ENCODE results near the gene ZNF423. TPM values are rescaled to one million over a fixed set of nuclear protein-coding genes. Genes with fewer than 3 reads are reported as not detected.

The ZNF423 gene
- total and polyA plus RNA-seq, 10 donors: 0.36 to 7.0 (median 3.7) TPM

DNA sequence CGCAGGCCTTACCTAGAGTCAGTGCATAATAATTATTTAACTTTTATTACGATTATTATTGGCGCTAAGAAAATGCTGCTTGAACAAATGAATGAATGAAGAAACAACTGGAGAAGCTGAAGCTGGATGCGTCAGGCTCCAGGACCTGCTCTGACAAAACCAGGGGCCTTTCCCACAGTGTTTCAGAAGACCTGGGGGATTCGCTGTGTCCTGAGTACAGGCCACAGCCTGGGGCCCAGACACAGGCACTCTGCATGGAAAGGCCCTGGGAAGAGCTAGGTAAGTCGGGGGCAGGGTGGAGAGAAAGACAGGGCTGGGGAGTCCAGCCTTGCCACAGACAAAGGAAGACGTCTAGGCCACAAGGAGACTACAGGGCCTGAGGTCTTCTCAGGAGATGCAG lies 226.1 kb downstream of the ZNF423 start:
- 91 to 97% (median 94%) methylated on average over 7 of the region's 7 CpGs for WGBS, 5 donors
- DNase-seq: no peak

DNA sequence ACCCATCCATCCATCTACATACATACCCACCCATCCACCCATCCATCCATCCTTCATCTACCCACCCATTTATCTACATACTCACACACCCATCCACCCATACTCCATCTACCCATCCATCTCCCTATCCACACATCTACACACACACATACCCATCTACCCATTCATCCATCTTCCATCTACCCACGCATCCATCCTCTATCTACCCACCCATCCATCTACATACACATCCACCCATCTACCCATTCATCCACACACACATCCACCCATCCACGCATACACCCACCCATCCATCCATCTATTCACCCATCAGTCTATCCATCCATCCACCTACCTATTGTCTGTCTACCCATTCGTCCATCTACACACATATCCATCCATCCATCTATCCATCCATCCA lies 227.8 kb downstream of the ZNF423 start:
- Histone ChIP-seq H3K36me3 (no peaks in the 10 kb centered on the region), H3K4me1 (peaks cover 0 to 9% (median 0%) of the 10 kb centered on the region in 6 donors), H3K27me3 (replicated peaks in 1 of 7) (no peaks in the 10 kb centered on the region), H3K4me3 (no peak overlapping the region), H3K9me3 (peaks cover 0 to 11% (median 0%) of the 10 kb centered on the region in 8 donors), H3K27ac (no peak overlapping the region)
- intact Hi-C loops (cut with DNase I; ENCODE audit: low total_unique reads): no loop called here
- TF ChIP-seq POLR2AphosphoS5 (IDR thresholded peaks at IDR 0.05) (no peak), POLR2A (IDR thresholded peaks at IDR 0.05) (no peak)
- TF ChIP-seq, protein P1, sequence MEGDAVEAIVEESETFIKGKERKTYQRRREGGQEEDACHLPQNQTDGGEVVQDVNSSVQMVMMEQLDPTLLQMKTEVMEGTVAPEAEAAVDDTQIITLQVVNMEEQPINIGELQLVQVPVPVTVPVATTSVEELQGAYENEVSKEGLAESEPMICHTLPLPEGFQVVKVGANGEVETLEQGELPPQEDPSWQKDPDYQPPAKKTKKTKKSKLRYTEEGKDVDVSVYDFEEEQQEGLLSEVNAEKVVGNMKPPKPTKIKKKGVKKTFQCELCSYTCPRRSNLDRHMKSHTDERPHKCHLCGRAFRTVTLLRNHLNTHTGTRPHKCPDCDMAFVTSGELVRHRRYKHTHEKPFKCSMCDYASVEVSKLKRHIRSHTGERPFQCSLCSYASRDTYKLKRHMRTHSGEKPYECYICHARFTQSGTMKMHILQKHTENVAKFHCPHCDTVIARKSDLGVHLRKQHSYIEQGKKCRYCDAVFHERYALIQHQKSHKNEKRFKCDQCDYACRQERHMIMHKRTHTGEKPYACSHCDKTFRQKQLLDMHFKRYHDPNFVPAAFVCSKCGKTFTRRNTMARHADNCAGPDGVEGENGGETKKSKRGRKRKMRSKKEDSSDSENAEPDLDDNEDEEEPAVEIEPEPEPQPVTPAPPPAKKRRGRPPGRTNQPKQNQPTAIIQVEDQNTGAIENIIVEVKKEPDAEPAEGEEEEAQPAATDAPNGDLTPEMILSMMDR (IDR thresholded peaks at IDR 0.05 in 8 of 11, conservative IDR thresholded peaks at IDR 0.05 in 3 of 11): no peak
- 83 to 93% (median 90%) methylated on average over 3 of the region's 3 CpGs for WGBS, 5 donors
- DNase-seq: no peak

More for the DNA sequence above, 226.1 kb downstream of the ZNF423 start:
- TF ChIP-seq POLR2AphosphoS5 (IDR thresholded peaks at IDR 0.05): no peak
- H3K4me3 ChIP-seq: no peak overlapping the region
- peaks cover 0 to 9% (median 0%) of the 10 kb centered on the region in 6 donors for H3K4me1 ChIP-seq
- H3K27me3 ChIP-seq (replicated peaks in 1 of 7): no peaks in the 10 kb centered on the region
- no peak overlapping the region for H3K27ac ChIP-seq
- intact Hi-C loops (cut with DNase I; ENCODE audit: low total_unique reads): no loop called here
- H3K36me3 ChIP-seq: no peaks in the 10 kb centered on the region
- H3K9me3 ChIP-seq: peaks cover 0 to 11% (median 0%) of the 10 kb centered on the region in 8 donors

DNA sequence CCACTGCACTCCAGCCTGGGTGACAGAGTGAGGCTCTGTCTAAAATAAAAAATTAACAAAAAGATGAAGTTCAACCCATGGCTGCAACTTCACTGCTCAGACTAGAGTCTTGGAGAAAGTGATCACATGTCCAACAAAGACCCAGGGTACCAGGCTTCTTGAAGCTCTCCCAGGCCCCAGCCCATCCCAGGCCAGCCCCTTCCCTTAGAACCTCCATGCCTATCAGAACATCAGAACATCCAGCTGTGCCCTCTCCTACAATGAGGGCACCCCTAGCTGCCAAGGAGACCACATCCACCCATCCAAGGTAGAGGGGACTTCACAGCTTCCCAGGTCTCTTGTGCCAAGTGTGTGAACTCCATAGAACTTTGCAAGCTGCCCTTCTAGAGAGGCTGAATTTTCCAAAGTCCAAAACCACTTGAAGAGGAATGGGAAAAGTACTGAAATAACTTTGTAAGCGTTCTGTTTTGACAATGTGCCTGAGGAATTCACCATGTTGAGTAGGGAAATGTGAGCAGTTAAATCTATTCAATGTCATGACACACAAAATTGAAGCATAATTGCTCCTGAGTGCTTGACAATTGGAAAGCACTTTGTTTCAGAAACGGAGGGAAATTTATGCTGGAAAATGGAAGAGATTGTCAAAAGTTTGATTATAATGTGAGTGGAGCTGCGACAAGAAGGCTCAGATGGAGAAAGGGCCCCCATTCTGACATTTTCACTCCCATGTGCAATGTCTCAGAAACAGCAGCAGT lies 230.4 kb downstream of the ZNF423 start:
- Histone ChIP-seq H3K27ac (peak overlapping the region in 1 of 8 donors; percentile 28), H3K36me3 (no peaks in the 10 kb centered on the region), H3K27me3 (replicated peaks in 1 of 7) (no peaks in the 10 kb centered on the region), H3K4me3 (no peak overlapping the region), H3K9me3 (peaks cover 0 to 11% (median 0%) of the 10 kb centered on the region in 8 donors), H3K4me1 (peaks cover 0 to 5% (median 1%) of the 10 kb centered on the region in 6 donors)
- TF ChIP-seq POLR2AphosphoS5 (IDR thresholded peaks at IDR 0.05) (no peak), POLR2A (IDR thresholded peaks at IDR 0.05) (no peak)
- TF ChIP-seq, protein P1 (IDR thresholded peaks at IDR 0.05 in 8 of 11, conservative IDR thresholded peaks at IDR 0.05 in 3 of 11): no peak
- peak; percentile 41 for DNase-seq
- intact Hi-C loops (cut with DNase I; ENCODE audit: low total_unique reads): no loop called here
- 64 to 76% (median 70%) methylated on average over 3 of the region's 3 CpGs for WGBS, 5 donors

DNA sequence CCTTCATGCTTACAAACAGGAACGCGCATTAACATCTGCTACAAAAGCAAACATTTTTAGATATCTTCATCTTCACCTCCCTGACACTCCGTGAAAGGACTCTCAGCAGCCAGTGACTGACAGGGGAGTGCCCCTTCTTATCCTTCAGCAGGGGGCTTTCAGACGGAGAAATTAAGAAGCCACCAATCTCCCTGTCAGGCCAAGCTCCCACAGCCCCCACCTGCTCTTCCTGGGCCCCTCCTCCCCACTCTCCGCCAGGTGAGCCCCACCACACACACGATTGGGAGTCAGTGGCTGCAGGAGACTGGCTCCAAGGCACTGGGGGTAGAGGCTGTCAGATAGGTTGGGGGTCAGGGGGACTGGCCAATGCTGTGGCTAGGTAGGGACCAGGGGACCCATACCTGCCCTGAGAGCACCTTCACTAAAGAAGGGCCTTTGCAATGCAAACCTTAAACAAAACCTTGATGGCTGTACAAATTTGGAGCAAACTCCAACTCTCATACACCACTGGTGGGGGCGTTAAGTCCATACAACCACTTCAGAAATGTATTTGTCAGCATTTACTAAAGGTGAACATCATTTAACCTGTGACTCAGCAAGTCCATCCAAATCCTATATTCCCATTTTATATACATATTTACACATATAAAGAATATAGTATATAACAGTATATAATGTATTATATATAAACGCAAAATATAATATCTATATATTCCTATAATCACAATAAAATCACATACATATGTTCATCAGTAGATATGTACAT lies 232.2 kb downstream of the ZNF423 start:
- intact Hi-C loops (cut with DNase I; ENCODE audit: low total_unique reads): no loop called here
- peaks cover 0 to 14% (median 3%) of the 10 kb centered on the region in 6 donors for H3K4me1 ChIP-seq
- TF ChIP-seq POLR2A (IDR thresholded peaks at IDR 0.05): no peak
- TF ChIP-seq, protein P1 (IDR thresholded peaks at IDR 0.05 in 8 of 11, conservative IDR thresholded peaks at IDR 0.05 in 3 of 11): no peak
- TF ChIP-seq POLR2AphosphoS5 (IDR thresholded peaks at IDR 0.05): no peak
- H3K9me3 ChIP-seq: peaks cover 0 to 4% (median 0%) of the 10 kb centered on the region in 8 donors
- no peaks in the 10 kb centered on the region for H3K27me3 ChIP-seq (replicated peaks in 1 of 7)
- 82 to 88% (median 87%) methylated on average over 8 of the region's 8 CpGs for WGBS, 5 donors
- no peak overlapping the region for H3K4me3 ChIP-seq
- DNase-seq: peak; percentile 32
- no peaks in the 10 kb centered on the region for H3K36me3 ChIP-seq
- no peak overlapping the region for H3K27ac ChIP-seq
